BLaER1 treated with 17β-estradiol and CSF1 and Interleukin-3, amounts not matched to agents 10 nM and 100 nM (cell line): ENCODE measurements around the gene GIMAP2.
A peak's percentile ranks its signal among the peaks of the same experiment; 100 is the strongest.

Source experiments
- H3K27ac ChIP-seq, 11 experiments: shearing (Covaris generic); formaldehyde crosslinking; 2 replicates each; pipeline ENCODE4 v1.8.1; 2022
- H3K27me3 ChIP-seq, 11 experiments: shearing (Covaris generic); formaldehyde crosslinking; 2 replicates each; pipeline ENCODE4 v1.8.1; 2022
- H3K36me3 ChIP-seq, 11 experiments: shearing (Covaris generic); formaldehyde crosslinking; 2 replicates each; pipeline ENCODE4 v1.8.1; 2022
- H3K4me1 ChIP-seq, 10 experiments: shearing (Covaris generic); formaldehyde crosslinking; 2 replicates each; pipeline ENCODE4 v1.8.1; 2022
- H3K4me2 ChIP-seq, 11 experiments: shearing (Covaris generic); formaldehyde crosslinking; 2 replicates each; pipeline ENCODE4 v1.8.1; 2022
- H3K4me3 ChIP-seq, 10 experiments: shearing (Covaris generic); formaldehyde crosslinking; 2 replicates each; pipeline ENCODE4 v1.8.1; 2022
- H3K9ac ChIP-seq, 11 experiments: shearing (Covaris generic); formaldehyde crosslinking; 2 replicates each; pipeline ENCODE4 v1.8.1; 2022
- H3K9me3 ChIP-seq, 11 experiments: shearing (Covaris generic); formaldehyde crosslinking; replicated peaks in 1 of 11; 2 replicates each; pipeline ENCODE4 v1.8.1; 2022
- H4K20me1 ChIP-seq, 11 experiments: shearing (Covaris generic); formaldehyde crosslinking; 2 replicates each; pipeline ENCODE4 v1.8.1; 2022
- Cebpa-rat ChIP-seq, 11 experiments: shearing (Covaris generic); IDR thresholded peaks; 2 replicates each; pipeline ENCODE4 v1.8.1; 2022

The GIMAP2 gene

DNA sequence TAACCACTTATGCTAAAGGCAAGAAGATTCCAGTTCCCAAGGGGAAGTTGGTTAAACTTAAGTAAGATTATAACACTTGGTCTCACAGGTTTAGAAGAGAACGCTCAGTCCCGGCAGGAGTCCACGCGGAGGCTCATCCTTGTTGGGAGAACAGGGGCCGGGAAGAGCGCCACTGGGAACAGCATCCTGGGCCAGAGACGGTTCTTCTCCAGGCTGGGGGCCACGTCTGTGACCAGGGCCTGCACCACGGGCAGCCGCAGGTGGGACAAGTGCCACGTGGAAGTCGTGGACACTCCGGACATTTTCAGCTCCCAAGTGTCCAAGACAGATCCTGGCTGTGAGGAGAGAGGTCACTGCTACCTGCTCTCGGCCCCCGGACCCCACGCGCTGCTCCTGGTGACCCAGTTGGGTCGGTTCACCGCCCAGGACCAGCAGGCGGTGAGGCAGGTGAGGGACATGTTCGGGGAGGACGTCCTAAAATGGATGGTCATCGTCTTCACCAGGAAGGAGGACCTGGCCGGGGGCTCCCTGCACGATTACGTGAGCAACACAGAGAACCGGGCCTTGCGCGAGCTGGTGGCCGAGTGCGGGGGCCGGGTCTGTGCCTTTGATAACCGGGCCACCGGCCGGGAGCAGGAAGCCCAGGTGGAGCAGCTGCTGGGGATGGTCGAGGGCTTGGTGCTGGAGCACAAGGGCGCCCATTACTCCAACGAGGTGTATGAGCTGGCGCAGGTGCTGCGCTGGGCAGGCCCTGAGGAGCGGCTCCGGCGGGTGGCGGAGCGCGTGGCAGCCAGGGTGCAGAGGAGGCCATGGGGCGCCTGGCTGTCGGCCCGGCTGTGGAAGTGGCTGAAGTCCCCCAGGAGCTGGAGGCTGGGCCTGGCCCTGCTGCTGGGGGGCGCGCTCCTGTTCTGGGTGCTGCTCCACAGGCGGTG is 34.7 kb downstream of the GIMAP2 start:
- Histone ChIP-seq H3K4me3 (no peak overlapping the region), H3K4me1 (peaks cover 14 to 38% (median 17%) of the 10 kb centered on the region in 10 experiments), H3K4me2 (peak overlapping the region in 1 of 11 experiments; percentile 4; a peak in 2 of 22 replicates), H3K36me3 (peaks cover 0 to 64% (median 0%) of the 10 kb centered on the region in 11 experiments; a peak in 5 of 22 replicates), H3K9me3 (peaks cover 0 to 8% (median 0%) of the 10 kb centered on the region in 11 experiments; a peak in 1 of 22 replicates), H3K27me3 (no peaks in the 10 kb centered on the region), H4K20me1 (peaks cover 0 to 12% (median 0%) of the 10 kb centered on the region in 11 experiments; a peak in 1 of 22 replicates), H3K27ac (no peak overlapping the region), H3K9ac (no peak overlapping the region)
- no peak for TF ChIP-seq Cebpa-rat (IDR thresholded peaks at IDR 0.05)

DNA sequence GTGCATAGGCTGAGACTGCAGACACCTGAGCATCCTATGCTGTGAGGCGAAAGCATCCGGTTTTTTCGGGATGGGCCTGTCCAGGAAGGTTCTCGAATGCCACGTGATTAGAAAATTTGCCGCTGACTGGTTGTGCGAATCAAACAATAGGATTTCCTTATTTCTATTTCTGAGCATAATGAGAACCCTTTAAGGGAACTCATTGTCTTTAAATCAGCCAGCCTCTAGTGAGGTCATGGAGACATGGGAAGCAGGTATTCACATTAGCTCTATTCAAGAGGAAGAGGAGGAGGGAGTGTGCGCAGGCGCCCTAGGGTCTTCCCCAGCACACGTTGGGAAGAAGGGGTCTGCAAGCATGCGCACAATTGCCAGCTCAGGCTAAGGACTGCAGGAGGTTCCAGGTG is 36.5 kb downstream of the GIMAP2 start:
- peaks cover 0 to 14% (median 3%) of the 10 kb centered on the region in 11 experiments; a peak in 5 of 22 replicates for H3K9me3 ChIP-seq
- no peaks in the 10 kb centered on the region for H3K27me3 ChIP-seq
- H3K4me1 ChIP-seq, result peaks cover 1 to 27% (median 2%) of the 10 kb centered on the region in 10 experiments; a peak in 19 of 20 replicates
- no peak overlapping the region; a peak in 1 of 22 replicates for H3K4me2 ChIP-seq
- peaks cover 0 to 12% (median 0%) of the 10 kb centered on the region in 11 experiments; a peak in 1 of 22 replicates for H4K20me1 ChIP-seq
- no peak overlapping the region for H3K4me3 ChIP-seq
- H3K9ac ChIP-seq, result no peak overlapping the region
- H3K36me3 ChIP-seq, result peaks cover 0 to 64% (median 0%) of the 10 kb centered on the region in 11 experiments; a peak in 5 of 22 replicates
- no peak for TF ChIP-seq Cebpa-rat (IDR thresholded peaks at IDR 0.05)
- H3K27ac ChIP-seq, result no peak overlapping the region

DNA sequence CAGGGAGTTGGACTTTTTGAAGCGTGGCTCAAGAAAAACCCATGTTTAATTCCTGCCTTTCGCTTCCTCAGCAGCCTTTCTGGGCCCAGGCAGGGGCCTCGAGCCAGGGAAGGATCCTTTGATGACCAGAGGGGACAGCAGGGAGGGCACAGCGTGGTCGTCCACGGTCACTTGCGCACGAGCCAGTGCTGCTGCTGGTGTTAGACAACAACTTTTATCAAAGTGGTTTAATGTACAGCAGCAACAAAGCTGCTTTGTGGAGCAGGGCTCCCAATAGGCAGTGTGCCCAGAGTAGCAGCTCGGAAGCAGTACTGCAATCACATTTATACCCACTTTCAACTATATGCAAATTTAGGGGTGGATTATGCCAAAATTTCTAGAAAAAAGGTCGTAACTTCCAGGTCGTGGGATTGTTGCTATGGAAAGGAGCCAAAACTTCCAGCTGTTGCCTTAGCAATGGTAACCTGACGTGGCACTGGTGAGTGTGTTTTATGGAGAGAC is 37.0 kb downstream of the GIMAP2 start:
- Histone ChIP-seq H3K9me3 (peaks cover 0 to 19% (median 7%) of the 10 kb centered on the region in 11 experiments; a peak in 15 of 22 replicates), H3K27me3 (no peaks in the 10 kb centered on the region), H3K4me2 (no peak overlapping the region; a peak in 1 of 22 replicates), H3K9ac (no peak overlapping the region), H4K20me1 (peaks cover 0 to 12% (median 0%) of the 10 kb centered on the region in 11 experiments; a peak in 1 of 22 replicates), H3K4me1 (peaks cover 0 to 23% (median 0%) of the 10 kb centered on the region in 10 experiments; a peak in 6 of 20 replicates), H3K4me3 (no peak overlapping the region), H3K27ac (no peak overlapping the region), H3K36me3 (peaks cover 0 to 64% (median 0%) of the 10 kb centered on the region in 11 experiments; a peak in 5 of 22 replicates)
- TF ChIP-seq Cebpa-rat (IDR thresholded peaks at IDR 0.05), result no peak

DNA sequence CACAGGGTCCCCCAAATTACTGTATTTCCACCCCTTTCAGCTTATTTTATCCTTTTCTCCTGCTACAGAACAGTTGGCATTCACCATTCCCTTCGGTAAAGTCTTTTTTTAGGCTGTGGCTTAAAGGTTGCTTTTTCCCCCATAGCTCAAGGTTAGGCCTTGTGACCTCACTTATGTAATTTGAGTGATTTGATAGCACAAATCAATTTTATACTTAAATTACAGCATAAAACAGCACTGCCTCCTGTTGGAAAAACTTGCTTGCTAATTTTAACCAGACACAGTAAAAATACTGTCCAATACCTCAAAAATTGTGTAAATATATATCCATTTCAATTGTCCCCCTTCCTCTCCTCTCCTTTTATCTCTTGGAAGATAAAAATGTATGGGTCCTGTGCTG is 38.0 kb downstream of the GIMAP2 start:
- TF ChIP-seq Cebpa-rat (IDR thresholded peaks at IDR 0.05), result no peak
- H3K4me2 ChIP-seq, result no peak overlapping the region
- no peak overlapping the region for H3K27ac ChIP-seq
- H4K20me1 ChIP-seq, result peaks cover 0 to 12% (median 0%) of the 10 kb centered on the region in 11 experiments; a peak in 1 of 22 replicates
- no peaks in the 10 kb centered on the region for H3K27me3 ChIP-seq
- peaks cover 0 to 64% (median 0%) of the 10 kb centered on the region in 11 experiments; a peak in 6 of 22 replicates for H3K36me3 ChIP-seq
- H3K4me1 ChIP-seq, result peaks cover 0 to 14% (median 0%) of the 10 kb centered on the region in 10 experiments; a peak in 4 of 20 replicates
- H3K9ac ChIP-seq, result no peak overlapping the region
- peaks cover 10 to 29% (median 14%) of the 10 kb centered on the region in 11 experiments; a peak in 21 of 22 replicates for H3K9me3 ChIP-seq
- no peak overlapping the region for H3K4me3 ChIP-seq

DNA sequence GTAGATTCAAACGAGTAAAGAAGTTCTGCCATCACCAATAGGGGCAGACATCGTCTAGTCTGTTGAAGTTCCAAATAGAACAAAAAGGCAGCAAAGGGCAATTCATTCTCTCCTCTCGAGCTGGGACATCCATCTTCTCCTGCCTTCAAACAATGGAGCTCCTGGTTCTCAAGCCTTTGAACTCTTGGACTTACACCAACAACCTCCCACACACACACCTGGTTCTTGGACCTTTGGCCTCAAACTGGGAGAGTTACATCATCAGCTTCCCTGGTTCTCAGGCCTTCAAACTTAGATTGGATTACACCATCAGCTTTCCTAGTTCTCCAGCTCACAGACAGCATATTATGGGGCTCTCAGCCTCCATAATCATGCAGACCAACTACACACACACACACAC is 41.9 kb downstream of the GIMAP2 start:
- Histone ChIP-seq H3K27ac (no peak overlapping the region), H3K4me1 (0 out of 20 replicates have a peak, but pooled peaks cover 0 to 3% (median 0%) of the 10 kb centered on the region in 10 experiments), H3K9ac (no peak overlapping the region), H3K36me3 (peaks cover 0 to 26% (median 0%) of the 10 kb centered on the region in 11 experiments; a peak in 5 of 22 replicates), H3K9me3 (peaks cover 11 to 28% (median 20%) of the 10 kb centered on the region in 11 experiments; a peak in 21 of 22 replicates), H3K4me3 (no peak overlapping the region), H3K4me2 (no peak overlapping the region), H4K20me1 (peaks cover 0 to 2% (median 0%) of the 10 kb centered on the region in 11 experiments; a peak in 1 of 22 replicates), H3K27me3 (no peaks in the 10 kb centered on the region)
- TF ChIP-seq Cebpa-rat (IDR thresholded peaks at IDR 0.05), result no peak

DNA sequence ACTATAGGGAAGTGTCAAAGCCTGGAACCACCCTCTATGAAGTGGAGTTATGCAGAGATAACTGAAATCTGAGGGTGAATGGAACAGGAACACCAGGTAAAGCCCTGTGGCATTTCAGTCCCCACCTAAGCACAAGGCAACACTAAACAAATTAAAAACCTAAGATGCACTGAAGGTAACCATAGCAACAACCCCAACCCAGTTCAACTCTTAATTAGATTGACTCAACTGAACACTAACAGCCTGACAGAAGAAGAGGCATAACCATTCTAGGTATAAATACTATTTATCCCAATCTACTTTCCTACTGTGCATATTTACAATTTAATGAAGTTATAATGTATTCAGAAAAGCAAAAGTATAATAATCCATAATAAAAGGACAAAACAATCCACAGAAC is 42.5 kb downstream of the GIMAP2 start:
- H3K27me3 ChIP-seq, result no peaks in the 10 kb centered on the region
- no peak overlapping the region for H3K9ac ChIP-seq
- H3K36me3 ChIP-seq, result peaks cover 0 to 20% (median 0%) of the 10 kb centered on the region in 11 experiments; a peak in 4 of 22 replicates
- TF ChIP-seq Cebpa-rat (IDR thresholded peaks at IDR 0.05), result no peak
- peaks cover 13 to 28% (median 20%) of the 10 kb centered on the region in 11 experiments; a peak in 21 of 22 replicates for H3K9me3 ChIP-seq
- H4K20me1 ChIP-seq, result no peaks in the 10 kb centered on the region
- no peak overlapping the region for H3K27ac ChIP-seq
- no peaks in the 10 kb centered on the region for H3K4me1 ChIP-seq
- H3K4me2 ChIP-seq, result no peak overlapping the region
- H3K4me3 ChIP-seq, result no peak overlapping the region

DNA sequence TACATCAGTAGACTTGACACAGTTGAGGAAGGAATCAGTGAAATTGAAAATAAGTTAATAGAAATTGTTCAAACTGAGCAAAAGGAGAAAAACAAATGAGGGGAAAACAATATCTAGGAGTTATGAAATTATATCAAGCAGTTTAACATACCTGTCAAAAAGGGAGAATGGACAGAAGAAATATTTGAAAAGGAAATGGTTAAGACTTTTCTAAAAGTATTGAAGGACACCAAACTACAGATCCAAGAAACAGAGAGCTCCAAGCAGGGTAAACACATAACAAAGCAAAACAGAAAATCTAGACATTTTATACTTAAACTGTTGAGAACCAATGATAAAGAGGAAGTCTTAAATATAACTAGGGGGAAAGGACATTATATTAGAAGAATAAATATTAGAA is 43.1 kb downstream of the GIMAP2 start:
- no peaks in the 10 kb centered on the region for H3K27me3 ChIP-seq
- H3K9me3 ChIP-seq, result peaks cover 13 to 28% (median 20%) of the 10 kb centered on the region in 11 experiments; a peak in 21 of 22 replicates
- H3K4me1 ChIP-seq, result peaks cover 0 to 2% (median 0%) of the 10 kb centered on the region in 10 experiments; a peak in 4 of 20 replicates
- no peak overlapping the region for H3K9ac ChIP-seq
- H3K36me3 ChIP-seq, result peaks cover 0 to 14% (median 0%) of the 10 kb centered on the region in 11 experiments; a peak in 4 of 22 replicates
- H3K27ac ChIP-seq, result no peak overlapping the region
- TF ChIP-seq Cebpa-rat (IDR thresholded peaks at IDR 0.05), result no peak
- no peak overlapping the region for H3K4me2 ChIP-seq
- no peak overlapping the region for H3K4me3 ChIP-seq
- H4K20me1 ChIP-seq, result no peaks in the 10 kb centered on the region

DNA sequence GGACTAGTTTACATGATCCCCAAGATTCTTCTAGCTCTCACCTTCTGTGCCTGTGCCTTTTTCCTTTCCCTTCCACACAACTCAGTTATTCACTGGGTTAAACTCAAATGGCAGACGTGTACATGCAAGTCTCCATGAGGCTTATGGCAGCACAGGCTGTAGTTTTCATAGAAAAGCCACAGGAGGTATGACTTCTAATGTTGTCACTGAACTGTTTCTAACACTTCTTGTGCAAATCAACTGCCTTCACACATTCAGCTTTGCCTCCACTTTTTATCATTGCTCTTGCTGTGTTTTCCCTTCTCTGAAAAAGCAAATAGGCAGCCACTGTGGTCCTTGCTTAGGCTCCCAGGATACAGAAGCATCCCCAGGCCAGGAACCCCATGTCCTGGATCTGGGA is 46.4 kb downstream of the GIMAP2 start:
- no peaks in the 10 kb centered on the region for H3K27me3 ChIP-seq
- no peak for TF ChIP-seq Cebpa-rat (IDR thresholded peaks at IDR 0.05)
- peaks cover 1 to 28% (median 3%) of the 10 kb centered on the region in 10 experiments; a peak in 19 of 20 replicates for H3K4me1 ChIP-seq

More for the DNA sequence above, 46.4 kb downstream of the GIMAP2 start:
- H3K36me3 ChIP-seq, result peaks cover 0 to 3% (median 0%) of the 10 kb centered on the region in 11 experiments; a peak in 2 of 22 replicates
- no peak overlapping the region for H3K9ac ChIP-seq
- H4K20me1 ChIP-seq, result no peaks in the 10 kb centered on the region
- H3K27ac ChIP-seq, result no peak overlapping the region
- no peak overlapping the region for H3K4me3 ChIP-seq
- no peak overlapping the region for H3K4me2 ChIP-seq
- H3K9me3 ChIP-seq, result peaks cover 8 to 29% (median 18%) of the 10 kb centered on the region in 11 experiments; a peak in 21 of 22 replicates
